NCI-H2029 (cell line): Measurements from ENCODE around the gene RNH1.
A peak's percentile ranks its signal among the peaks of the same experiment; 100 is the strongest.

Experiments used
- DNase-seq: peaks from one replicate; lab custom pipeline; 2025; lab: John Stamatoyannopoulos, UW

RNH1 gene

GRCh38 chr11:506995-507726 is at the start of gene RNH1:
Gene RNH1, minus strand, starts transcription at chr11:507242. Its CDS starts 5,080 bp downstream, at chr11:502162.
- DNase-seq: peak; percentile 90

- no peak for DNase-seq
These were observed 49.0 kb upstream of the RNH1 start for GRCh38 chr11:555780-556661.

GRCh38 chr11:555227-555779 is 48.3 kb upstream of the RNH1 start:
- no peak for DNase-seq

- DNase-seq: peak; percentile 70
These were observed 47.6 kb upstream of the RNH1 start for GRCh38 chr11:554428-555226.

- no peak for DNase-seq
These were observed 46.9 kb upstream of the RNH1 start for GRCh38 chr11:553988-554340.

- DNase-seq: no peak
These were observed 46.3 kb upstream of the RNH1 start for GRCh38 chr11:553083-553987.

GRCh38 chr11:551596-551995 is 44.6 kb upstream of the RNH1 start:
- DNase-seq: no peak

- DNase-seq: no peak
These were observed 44.1 kb upstream of the RNH1 start for GRCh38 chr11:551131-551530.

- DNase-seq: no peak
These were observed 43.7 kb upstream of the RNH1 start for GRCh38 chr11:550746-551085.

GRCh38 chr11:550021-550745 is 43.1 kb upstream of the RNH1 start:
- DNase-seq: no peak

- DNase-seq: no peak
These were observed 41.9 kb upstream of the RNH1 start for GRCh38 chr11:548700-549603.

- no peak for DNase-seq
These were observed 38.1 kb upstream of the RNH1 start for GRCh38 chr11:545171-545570.

GRCh38 chr11:544817-545166 is 37.8 kb upstream of the RNH1 start:
- no peak for DNase-seq

GRCh38 chr11:541433-541885 is 34.4 kb upstream of the RNH1 start:
- DNase-seq: no peak

GRCh38 chr11:540583-541432 is 33.8 kb upstream of the RNH1 start:
- no peak for DNase-seq

- DNase-seq: no peak
These were observed 33.0 kb upstream of the RNH1 start for GRCh38 chr11:539971-540481.

- no peak for DNase-seq
These were observed 31.5 kb upstream of the RNH1 start for GRCh38 chr11:538431-539051.
